Mesodermal cell (in vitro differentiated cells): ENCODE measurements around the gene CCER1.

Experiments used
- H3K27ac ChIP-seq: 2 replicates; pipeline ENCODE4 v1.7.0; 2013; ENCODE audit warnings: mild to moderate bottlenecking, low read depth, low read length, moderate library complexity; ENCODE audit not compliant: severe bottlenecking
- H3K36me3 ChIP-seq: 2 replicates; pipeline ENCODE4 v1.7.1; 2013; ENCODE audit warnings: mild to moderate bottlenecking, low read length, moderate library complexity; ENCODE audit not compliant: control insufficient read depth, insufficient read depth
- H3K4me1 ChIP-seq: one replicate; pipeline ENCODE4 v1.7.1; 2013; ENCODE audit warnings: mild to moderate bottlenecking, low read length; ENCODE audit not compliant: insufficient read depth, control insufficient read depth, poor library complexity, severe bottlenecking
- H3K4me3 ChIP-seq: 2 replicates; pipeline ENCODE4 v1.7.0; 2013; ENCODE audit warnings: low read length, control low read depth, mild to moderate bottlenecking; ENCODE audit not compliant: insufficient read depth, poor library complexity, severe bottlenecking; ENCODE audit errors: extremely low read depth
- H3K9me3 ChIP-seq: 2 replicates; pipeline ENCODE4 v1.7.1; 2013; ENCODE audit warnings: mild to moderate bottlenecking, low read length, moderate library complexity; ENCODE audit not compliant: control insufficient read depth
- WGBS, 2 experiments: methylation state at CpG; one replicate each; pipeline ENCODE4 v1.1.5; 2013; ENCODE audit warnings: missing lambda C conversion rate in 2 of 2; ENCODE audit not compliant: insufficient coverage in 2 of 2; 5-methylcytosine and 5-hydroxymethylcytosine counted together

CCER1 gene

DNA sequence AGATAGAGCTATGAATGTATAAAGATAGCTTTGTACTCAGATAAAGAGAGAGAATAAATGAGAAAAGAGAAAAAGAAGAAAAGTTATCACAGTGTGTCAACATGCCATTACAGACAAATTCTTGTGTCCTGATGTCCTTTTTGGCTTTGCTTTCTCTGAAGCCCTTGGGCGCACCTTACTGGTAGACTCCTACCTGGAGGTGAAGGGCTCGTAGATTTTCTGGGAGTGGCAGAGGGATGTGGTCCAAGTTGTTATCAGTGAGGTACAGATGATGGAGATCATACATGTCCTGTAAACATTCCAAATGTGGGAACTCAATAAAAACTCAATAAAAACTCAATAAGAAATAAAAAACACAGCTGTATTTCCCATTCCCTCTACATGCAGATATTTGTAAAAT is 14.9 kb upstream of the CCER1 start:
- WGBS, 2 experiments, result 100% methylated on average over 1 of the region's 2 CpGs; no CpG with 5 or more reads in 1 of the 2 experiments

DNA sequence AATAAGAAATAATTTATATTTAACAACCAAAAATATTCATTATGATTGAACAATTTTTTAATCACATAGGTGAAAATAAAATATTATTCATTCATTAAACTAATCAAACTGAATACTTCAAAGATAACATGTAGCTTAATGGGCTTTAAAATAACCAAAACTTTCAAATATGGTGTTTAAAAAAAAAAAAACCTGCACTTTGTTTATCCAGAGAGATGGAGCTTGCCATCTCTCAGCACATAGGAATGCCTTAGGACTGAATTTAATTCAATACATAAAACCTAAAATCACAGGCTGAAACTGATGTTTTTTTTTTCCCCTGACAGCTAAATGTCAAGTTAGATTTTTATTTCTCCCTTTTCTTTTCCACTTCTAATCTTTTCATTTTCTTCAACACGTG is 14.4 kb upstream of the CCER1 start:
- no CpG with 5 or more reads among the region's 1 CpG for WGBS, 2 experiments
- H3K9me3 ChIP-seq, result no peaks in the 10 kb centered on the region

More for the DNA sequence above, 14.9 kb upstream of the CCER1 start:
- H3K27ac ChIP-seq, result no peak overlapping the region
- no peaks in the 10 kb centered on the region for H3K9me3 ChIP-seq
- H3K4me3 ChIP-seq, result no peak overlapping the region
- no peaks in the 10 kb centered on the region for H3K36me3 ChIP-seq
- H3K4me1 ChIP-seq, result no peaks in the 10 kb centered on the region

DNA sequence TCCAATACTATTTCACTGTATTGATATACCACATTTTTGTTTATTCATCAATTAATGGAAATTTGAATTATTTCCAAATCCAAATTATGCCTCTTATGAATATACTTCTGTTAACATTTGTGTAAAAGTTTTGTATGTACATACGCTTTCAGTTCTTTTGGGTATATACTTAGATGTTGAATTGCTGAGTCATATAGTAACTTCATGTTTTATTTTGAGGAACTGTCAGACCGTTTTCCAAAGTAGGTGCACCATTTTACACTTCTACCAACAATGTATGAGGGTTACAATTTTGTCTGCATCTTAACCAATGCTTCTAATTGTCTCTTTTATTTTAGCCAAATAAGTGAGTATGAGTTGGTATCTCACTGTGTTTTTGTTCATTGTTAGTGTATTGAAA is 10.2 kb upstream of the CCER1 start:
- no peak overlapping the region for H3K27ac ChIP-seq
- H3K36me3 ChIP-seq, result no peaks in the 10 kb centered on the region
- H3K4me3 ChIP-seq, result no peak overlapping the region
- no peaks in the 10 kb centered on the region for H3K9me3 ChIP-seq
- no CpG with 5 or more reads among the region's 2 CpGs for WGBS, 2 experiments
- no peaks in the 10 kb centered on the region for H3K4me1 ChIP-seq

More for the DNA sequence above, 14.4 kb upstream of the CCER1 start:
- no peaks in the 10 kb centered on the region for H3K36me3 ChIP-seq
- H3K4me1 ChIP-seq, result no peaks in the 10 kb centered on the region
- H3K4me3 ChIP-seq, result no peak overlapping the region
- H3K27ac ChIP-seq, result no peak overlapping the region

GRCh38 chr12:90964616-90965015 is 9.6 kb upstream of the CCER1 start:
- Histone ChIP-seq H3K4me1 (no peaks in the 10 kb centered on the region), H3K4me3 (no peak overlapping the region), H3K9me3 (no peaks in the 10 kb centered on the region), H3K36me3 (no peaks in the 10 kb centered on the region), H3K27ac (no peak overlapping the region)
- no CpG with 5 or more reads among the region's 2 CpGs for WGBS, 2 experiments

DNA sequence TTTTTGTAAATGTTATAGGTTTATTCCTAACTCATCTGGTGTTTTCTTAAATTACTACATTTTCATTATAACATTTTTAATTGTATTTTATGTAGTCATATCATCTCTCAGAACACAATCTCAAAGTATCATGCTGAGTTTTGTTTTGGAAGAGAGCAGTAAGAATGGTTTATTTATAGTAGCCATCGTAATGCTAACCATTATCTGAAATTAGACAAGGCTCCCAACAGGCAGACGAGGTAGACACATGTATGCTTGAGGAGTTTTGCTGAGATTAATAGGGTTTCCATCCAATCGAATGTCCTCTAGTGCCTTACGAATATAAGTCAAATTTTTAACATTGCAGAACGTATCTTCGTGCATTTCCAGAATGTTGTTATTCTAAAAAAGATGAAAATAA is 9.0 kb upstream of the CCER1 start:
- H3K9me3 ChIP-seq, result no peaks in the 10 kb centered on the region
- 88 to 94% methylated on average over 2 to 3 of the region's 6 CpGs for WGBS, 2 experiments
- no peak overlapping the region for H3K27ac ChIP-seq
- H3K4me1 ChIP-seq, result no peaks in the 10 kb centered on the region
- H3K4me3 ChIP-seq, result no peak overlapping the region
- no peaks in the 10 kb centered on the region for H3K36me3 ChIP-seq

GRCh38 chr12:90961154-90961553 is 6.2 kb upstream of the CCER1 start:
- H3K9me3 ChIP-seq, result no peaks in the 10 kb centered on the region
- H3K4me3 ChIP-seq, result no peak overlapping the region
- no peaks in the 10 kb centered on the region for H3K4me1 ChIP-seq
- H3K36me3 ChIP-seq, result no peaks in the 10 kb centered on the region
- no peak overlapping the region for H3K27ac ChIP-seq
- WGBS, 2 experiments, result 91 to 100% methylated on average over 1 of the region's 4 CpGs

DNA sequence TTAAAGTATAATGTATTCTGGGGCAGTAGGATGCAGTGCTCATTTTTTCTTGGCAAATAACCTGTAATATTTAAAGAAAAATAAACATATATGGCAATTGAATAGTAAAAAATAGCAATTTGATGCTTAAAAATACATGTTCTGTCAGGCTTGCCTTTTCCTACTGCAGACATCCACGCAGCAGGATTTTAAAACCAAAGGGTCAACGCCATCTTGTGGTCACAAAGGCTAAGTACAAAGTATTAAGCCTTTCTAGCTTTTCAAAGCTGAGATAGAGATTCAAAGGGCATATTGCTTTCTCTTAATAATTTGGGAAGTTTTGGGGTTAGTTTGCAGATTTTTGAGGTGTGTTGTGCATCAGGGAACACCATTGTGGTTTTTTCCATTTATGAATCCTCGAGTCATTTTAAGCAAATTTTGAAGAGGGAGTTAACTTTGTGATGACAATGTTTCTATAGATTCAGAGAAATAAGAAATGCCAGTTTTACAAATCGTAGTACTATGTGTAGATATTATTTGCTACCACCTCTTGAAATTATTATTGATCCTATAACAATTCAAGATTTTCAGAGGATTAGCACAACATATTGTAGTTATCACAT is 4.7 kb upstream of the CCER1 start:
- H3K36me3 ChIP-seq, result no peaks in the 10 kb centered on the region

DNA sequence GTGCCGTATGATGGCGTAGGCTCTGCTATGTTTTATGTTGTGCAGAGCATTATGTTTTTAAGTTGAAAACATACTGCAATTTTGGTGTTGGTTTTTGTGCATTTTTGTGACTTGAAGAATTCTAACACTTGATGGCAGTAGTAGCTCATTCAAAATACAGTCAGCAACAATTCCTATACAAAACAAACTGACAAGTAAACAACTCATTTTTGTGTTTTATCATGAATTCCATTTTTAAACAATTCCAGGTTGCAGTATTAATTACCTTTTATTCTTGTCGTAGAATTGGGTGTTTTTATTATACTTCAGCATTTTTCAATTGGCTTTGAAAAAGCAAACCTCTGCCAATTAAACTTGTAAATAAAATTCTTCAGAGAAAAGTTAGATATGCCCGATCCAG is 4.1 kb upstream of the CCER1 start:
- Histone ChIP-seq H3K36me3 (no peaks in the 10 kb centered on the region), H3K4me3 (no peak overlapping the region), H3K4me1 (no peaks in the 10 kb centered on the region), H3K27ac (no peak overlapping the region), H3K9me3 (no peaks in the 10 kb centered on the region)
- WGBS, 2 experiments, result 90 to 100% methylated on average over 2 of the region's 4 CpGs

More for the DNA sequence above, 4.7 kb upstream of the CCER1 start:
- no peak overlapping the region for H3K27ac ChIP-seq
- no peak overlapping the region for H3K4me3 ChIP-seq
- no peaks in the 10 kb centered on the region for H3K9me3 ChIP-seq
- WGBS, 2 experiments, result 12% methylated on average over 3 of the region's 4 CpGs; no CpG with 5 or more reads in 1 of the 2 experiments
- H3K4me1 ChIP-seq, result no peaks in the 10 kb centered on the region

- WGBS, 2 experiments, result no CpG with 5 or more reads among the region's 3 CpGs
- Histone ChIP-seq H3K4me3 (no peak overlapping the region), H3K9me3 (no peaks in the 10 kb centered on the region), H3K27ac (no peak overlapping the region), H3K4me1 (no peaks in the 10 kb centered on the region), H3K36me3 (no peaks in the 10 kb centered on the region)
These were observed 3.4 kb upstream of the CCER1 start for GRCh38 chr12:90958347-90958746.

DNA sequence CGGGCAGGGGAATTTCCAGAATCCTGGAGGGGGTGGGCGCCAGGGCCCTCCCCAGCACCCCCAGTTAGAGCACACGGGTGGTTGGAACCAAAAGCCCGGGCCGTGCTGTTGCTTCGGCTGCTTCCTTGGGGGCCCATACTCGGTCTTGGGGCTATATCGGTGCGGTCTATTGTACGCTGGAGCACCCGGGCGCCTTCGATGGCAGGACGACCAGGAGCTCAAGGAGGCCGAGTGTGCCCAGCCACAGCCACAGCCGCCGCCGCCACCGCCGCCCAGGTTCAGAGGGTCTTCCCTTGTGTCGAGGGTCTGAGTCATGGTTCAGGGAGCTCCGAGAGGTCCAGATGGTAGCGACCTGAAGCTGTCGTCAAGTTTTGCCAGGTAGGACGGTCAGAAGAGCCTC is 548 bp downstream of the CCER1 start:
- no peaks in the 10 kb centered on the region for H3K4me1 ChIP-seq
- H3K27ac ChIP-seq, result no peak overlapping the region
- H3K36me3 ChIP-seq, result no peaks in the 10 kb centered on the region
- no peaks in the 10 kb centered on the region for H3K9me3 ChIP-seq
- H3K4me3 ChIP-seq, result no peak overlapping the region
- 95 to 97% methylated on average over 25 of the region's 25 CpGs for WGBS, 2 experiments

- Histone ChIP-seq H3K4me1 (no peaks in the 10 kb centered on the region), H3K27ac (no peak overlapping the region), H3K9me3 (no peaks in the 10 kb centered on the region), H3K36me3 (no peaks in the 10 kb centered on the region), H3K4me3 (no peak overlapping the region)
- 93 to 98% methylated on average over 16 to 29 of the region's 32 CpGs for WGBS, 2 experiments
These were observed 987 bp downstream of the CCER1 start for GRCh38 chr12:90953956-90954421.
